NT2/D1 (cell line): ENCODE measurements around the gene ITGB1.

Source experiments
- DNase-seq: peaks from one replicate; pipeline ENCODE4 v3.0.0-alpha.2; 2011; ENCODE audit warnings: low read depth, low spot score
- H3K27me3 ChIP-seq: 2 replicates; pipeline ENCODE4 v1.6.0; 2011; ENCODE audit warnings: mild to moderate bottlenecking; ENCODE audit not compliant: insufficient read length, insufficient read depth
- H3K36me3 ChIP-seq: 2 replicates; pipeline ENCODE4 v1.6.1; 2011; ENCODE audit warnings: mild to moderate bottlenecking, low read length, mixed read lengths; ENCODE audit not compliant: insufficient read depth, insufficient read length
- H3K4me1 ChIP-seq: 2 replicates; pipeline ENCODE4 v1.5.1; 2011; ENCODE audit not compliant: insufficient read depth, insufficient read length
- H3K4me3 ChIP-seq: 2 replicates; pipeline ENCODE4 v1.5.1; 2011; ENCODE audit warnings: low read depth; ENCODE audit not compliant: insufficient read length
- H3K9ac ChIP-seq: 2 replicates; pipeline ENCODE4 v1.6.0; 2011; ENCODE audit warnings: low read depth; ENCODE audit not compliant: insufficient read length
- H3K9me3 ChIP-seq: 2 replicates; pipeline ENCODE4 v1.5.1; 2011; ENCODE audit warnings: mild to moderate bottlenecking, low read length; ENCODE audit not compliant: insufficient read depth
- SUZ12 ChIP-seq: IDR thresholded peaks from 2 replicates; pipeline ENCODE4 v1.6.1; 2011; ENCODE audit not compliant: insufficient read length, insufficient read depth; ENCODE audit errors: extremely low read depth
- YY1 ChIP-seq: IDR thresholded peaks from 2 replicates; pipeline ENCODE4 v1.6.1; 2011; ENCODE audit not compliant: insufficient read length, insufficient read depth
- ZNF274 ChIP-seq: IDR thresholded peaks from 2 replicates; pipeline ENCODE4 v1.6.1; 2011; ENCODE audit warnings: mild to moderate bottlenecking, low read depth, low read length

Gene ITGB1

DNA sequence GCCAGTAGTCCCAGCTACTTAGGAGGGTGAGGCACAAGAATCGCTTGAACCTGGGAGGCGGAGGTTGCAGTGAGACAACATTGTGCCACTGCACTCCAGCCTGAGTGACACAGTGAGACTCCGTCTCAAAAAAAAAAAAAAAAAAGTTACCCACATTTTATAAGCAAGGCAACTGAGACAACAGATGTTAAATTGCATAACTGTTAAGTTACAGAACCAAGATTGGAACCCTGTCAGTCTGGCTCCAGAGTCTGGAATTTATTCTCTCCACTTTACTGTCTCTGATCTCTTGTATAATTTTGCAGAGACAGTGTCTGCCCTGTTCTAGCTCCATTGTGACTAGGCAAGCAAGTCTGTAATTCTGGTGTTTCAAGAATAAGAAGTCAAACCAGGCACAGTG, 6.2 kb upstream of the ITGB1 start:
- Histone ChIP-seq H3K4me3 (no peak overlapping the region), H3K4me1 (no peaks in the 10 kb centered on the region), H3K36me3 (no peaks in the 10 kb centered on the region), H3K9me3 (no peaks in the 10 kb centered on the region), H3K9ac (no peak overlapping the region), H3K27me3 (no peaks in the 10 kb centered on the region)
- DNase-seq: no peak
- TF ChIP-seq ZNF274: no peak
- no peak for TF ChIP-seq YY1
- TF ChIP-seq SUZ12: no peak

DNA sequence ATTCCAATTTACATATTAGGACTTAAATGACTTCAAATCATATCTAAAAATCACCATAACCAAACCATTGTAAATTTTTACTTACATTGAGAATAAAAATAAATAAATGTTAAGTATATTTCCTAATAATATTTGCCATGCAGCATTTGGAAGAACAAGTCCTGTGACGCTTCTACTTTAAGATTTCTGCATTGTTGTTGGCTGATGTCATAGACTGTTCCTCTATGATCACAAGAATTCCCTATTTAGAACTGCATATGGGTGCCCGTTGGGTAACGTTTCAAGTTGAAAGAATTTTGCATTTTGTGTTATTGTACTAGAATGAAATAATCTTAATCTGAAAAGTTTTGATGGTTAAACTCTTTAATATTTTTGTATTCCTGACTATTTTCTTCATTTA, 5.1 kb upstream of the ITGB1 start:
- Histone ChIP-seq H3K4me1 (no peaks in the 10 kb centered on the region), H3K4me3 (no peak overlapping the region), H3K9ac (no peak overlapping the region), H3K27me3 (no peaks in the 10 kb centered on the region), H3K9me3 (no peaks in the 10 kb centered on the region), H3K36me3 (no peaks in the 10 kb centered on the region)
- no peak for DNase-seq
- no peak for TF ChIP-seq ZNF274
- no peak for TF ChIP-seq SUZ12
- no peak for TF ChIP-seq YY1

DNA sequence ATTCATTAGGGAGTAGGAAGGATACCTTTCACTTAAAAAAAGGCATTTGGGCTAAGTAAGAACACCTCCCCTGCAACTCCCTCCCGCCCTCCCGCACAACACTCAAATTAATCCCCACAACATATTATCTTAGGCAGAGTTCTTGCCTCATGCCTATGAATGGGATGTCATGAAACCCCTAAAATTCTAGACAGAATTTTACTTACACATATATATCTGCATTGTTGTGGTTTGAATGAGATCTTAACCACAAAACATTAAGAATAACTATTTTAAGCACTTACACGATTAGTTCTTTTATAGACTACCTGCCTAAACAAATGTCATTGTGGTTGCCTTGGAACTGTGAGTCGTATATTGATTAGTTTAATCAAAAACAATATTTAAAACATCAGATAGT, 4.5 kb upstream of the ITGB1 start:
- H3K9me3 ChIP-seq: no peaks in the 10 kb centered on the region
- no peak for DNase-seq
- H3K9ac ChIP-seq: no peak overlapping the region
- TF ChIP-seq SUZ12 (no peak), YY1 (no peak), ZNF274 (no peak)
- no peak overlapping the region for H3K4me3 ChIP-seq
- no peaks in the 10 kb centered on the region for H3K27me3 ChIP-seq
- H3K4me1 ChIP-seq: no peaks in the 10 kb centered on the region
- H3K36me3 ChIP-seq: no peaks in the 10 kb centered on the region

DNA sequence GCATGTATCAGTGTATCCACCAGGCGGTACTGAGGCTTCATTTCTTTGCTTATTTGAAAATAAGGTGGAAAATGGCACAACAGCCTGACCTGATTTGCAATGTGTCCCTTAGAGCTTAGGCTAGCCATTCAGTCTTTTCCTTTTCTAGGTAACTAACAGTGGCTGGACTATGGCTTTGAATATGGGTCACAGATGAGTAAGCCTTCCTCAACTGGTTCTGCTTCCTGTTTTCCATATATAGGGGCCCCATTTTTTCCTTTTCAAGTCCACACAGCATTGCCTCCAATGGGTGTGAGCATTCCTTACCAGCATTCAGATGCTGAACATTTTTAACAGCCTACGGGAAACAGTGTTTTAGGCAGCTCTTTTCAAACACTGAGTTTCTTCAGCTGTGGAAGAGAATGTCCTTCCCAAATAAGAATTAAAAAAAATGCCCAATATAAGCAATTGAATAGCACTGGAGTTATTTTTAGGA, 3.9 kb upstream of the ITGB1 start:
- no peak for DNase-seq
- no peak overlapping the region for H3K4me3 ChIP-seq
- H3K36me3 ChIP-seq: peaks cover 4% of the 10 kb centered on the region
- H3K9me3 ChIP-seq: no peaks in the 10 kb centered on the region
- H3K9ac ChIP-seq: no peak overlapping the region
- H3K4me1 ChIP-seq: no peaks in the 10 kb centered on the region
- no peaks in the 10 kb centered on the region for H3K27me3 ChIP-seq
- TF ChIP-seq YY1 (no peak), SUZ12 (no peak), ZNF274 (no peak)

DNA sequence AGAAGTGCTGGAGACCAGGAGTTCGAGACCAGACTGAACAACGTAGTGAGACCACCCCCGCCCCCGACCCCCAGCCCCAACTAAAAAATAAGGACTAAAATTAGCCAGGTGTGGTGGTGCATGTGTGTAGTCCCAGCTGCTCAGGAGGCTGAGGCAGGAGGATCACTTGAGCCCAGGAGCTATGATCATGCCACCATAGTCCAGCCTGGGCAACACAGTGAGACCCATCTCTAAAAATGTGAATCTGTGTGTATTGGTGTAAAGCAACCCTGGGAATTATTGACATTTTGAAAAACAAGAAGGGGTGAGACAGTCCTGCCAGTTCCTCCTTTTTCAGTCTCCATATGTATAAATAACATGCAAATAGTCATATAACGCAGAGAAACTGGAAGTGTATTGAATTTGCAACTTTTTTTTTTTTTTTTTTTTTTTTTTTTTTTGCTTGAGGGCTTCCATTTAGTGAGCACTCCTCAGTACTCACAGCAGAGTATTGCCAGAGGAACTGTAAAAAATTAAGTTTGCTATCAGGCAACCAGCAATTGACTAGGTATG, 3.4 kb upstream of the ITGB1 start:
- Histone ChIP-seq H3K27me3 (no peaks in the 10 kb centered on the region), H3K9me3 (no peaks in the 10 kb centered on the region), H3K9ac (no peak overlapping the region), H3K4me1 (no peaks in the 10 kb centered on the region), H3K36me3 (peaks cover 8% of the 10 kb centered on the region), H3K4me3 (no peak overlapping the region)
- no peak for DNase-seq
- TF ChIP-seq ZNF274 (no peak), SUZ12 (no peak), YY1 (no peak)

DNA sequence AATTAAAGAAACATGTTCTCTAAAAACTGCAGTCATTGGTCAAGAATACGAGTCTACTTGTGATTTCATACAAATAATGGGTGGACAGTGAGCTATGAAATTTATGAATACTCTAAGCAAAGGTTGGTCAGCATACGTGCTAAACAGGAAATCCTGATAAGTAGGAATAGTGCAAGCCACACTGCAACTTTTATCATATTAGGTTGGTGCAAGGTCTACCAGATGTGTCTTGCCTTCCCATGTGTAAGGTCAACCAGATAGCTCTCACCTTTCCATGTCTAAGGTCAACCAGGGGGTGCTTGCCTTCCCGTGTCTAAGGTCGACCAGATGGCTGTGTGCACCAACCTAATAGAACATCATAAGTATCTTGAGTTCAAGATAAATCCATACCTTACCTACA, 2.0 kb upstream of the ITGB1 start:
- Histone ChIP-seq H3K4me1 (no peaks in the 10 kb centered on the region), H3K27me3 (no peaks in the 10 kb centered on the region), H3K9ac (no peak overlapping the region), H3K36me3 (peaks cover 14% of the 10 kb centered on the region), H3K9me3 (no peaks in the 10 kb centered on the region), H3K4me3 (peak overlapping the region; percentile 81)
- TF ChIP-seq ZNF274 (no peak), YY1 (no peak), SUZ12 (no peak)
- no peak for DNase-seq

DNA sequence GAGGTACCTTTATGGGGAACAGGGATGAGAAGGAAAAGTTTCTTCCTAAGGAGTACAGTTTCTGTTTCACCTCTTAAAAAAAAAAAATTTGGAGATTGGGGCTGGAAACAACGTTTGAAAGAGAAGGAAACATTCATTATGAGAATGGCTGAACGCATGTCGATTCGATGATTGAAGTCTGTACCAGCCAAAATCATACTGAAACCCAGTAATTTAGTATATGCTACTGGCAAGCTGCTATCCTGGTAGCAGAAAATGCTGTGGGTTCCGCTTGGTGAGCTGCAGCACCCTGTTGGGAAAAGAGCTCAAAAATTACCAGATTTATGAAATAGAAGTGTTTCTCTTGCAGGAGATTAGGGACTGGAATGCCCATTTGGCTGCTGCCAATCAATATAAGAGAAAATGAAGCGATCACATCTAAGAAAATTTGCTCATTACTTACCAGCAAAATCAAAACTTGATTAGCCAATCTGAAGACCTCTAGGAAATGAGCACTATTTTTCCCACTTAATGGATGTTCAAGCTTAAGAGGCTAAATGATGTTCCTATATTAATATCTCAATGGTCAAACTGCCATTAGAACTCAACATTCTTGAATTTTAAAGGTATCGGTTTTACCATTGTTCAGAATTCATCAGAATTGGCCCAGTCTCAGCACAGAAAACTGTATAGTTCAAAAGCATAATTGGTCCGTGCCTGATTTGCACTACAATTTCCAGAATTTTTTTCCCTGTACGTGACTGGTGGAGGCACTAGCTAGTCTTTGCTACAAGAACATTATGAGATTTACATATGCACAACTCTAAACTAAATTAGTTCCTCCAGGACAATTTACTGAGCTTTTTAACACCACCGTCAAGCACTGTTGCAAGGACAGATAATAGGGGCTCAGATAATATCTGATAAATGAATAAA, 1.2 kb upstream of the ITGB1 start:
- Histone ChIP-seq H3K9me3 (no peaks in the 10 kb centered on the region), H3K36me3 (peaks cover 20% of the 10 kb centered on the region), H3K4me3 (peak overlapping the region; percentile 81), H3K9ac (peak overlapping the region; percentile 94), H3K27me3 (no peaks in the 10 kb centered on the region), H3K4me1 (no peaks in the 10 kb centered on the region)
- DNase-seq: no peak
- TF ChIP-seq ZNF274 (no peak), SUZ12 (no peak), YY1 (no peak)
